GM12878 (cell line): ENCODE measurements around the gene ENPP6. TPM values are rescaled to one million over a fixed set of nuclear protein-coding genes. Genes with fewer than 3 reads are reported as not detected.

ENCODE experiments used
- ATAC-seq: fragments of 200-7000 bp; cut with Tn5 transposase; 3 replicates; pipeline ENCODE4 v1.9.1; 2020; ENCODE audit warnings: mild to moderate bottlenecking, moderate library complexity
- BruUV-seq: library from RNA; stranded (reverse); fragments of 400-500 nt; replicated peaks from 2 replicates; lab custom pipeline; 2021; lab: Mats Ljungman, UMichigan
- CTCF ChIA-PET: fragments of 300-600 bp; sonication (Branson Sonifier 250); formaldehyde crosslinking; extraction: SDS; loops from one replicate; lab custom pipeline; 2021; ENCODE audit warnings: inconsistent platforms; lab: Yijun Ruan, JAX
- POLR2A ChIA-PET: fragments of 350-600 bp; formaldehyde crosslinking; extraction: SDS; loops from one replicate; lab custom pipeline; 2021; ENCODE audit warnings: inconsistent platforms; lab: Charles Lee
- RAD21 ChIA-PET: fragments of 300-600 bp; sonication (Branson Sonifier 250); formaldehyde crosslinking; loops from one replicate; lab custom pipeline; 2023; ENCODE audit warnings: antibody characterized with exemption; ENCODE audit not compliant: unreplicated experiment; lab: Charles Lee
- SMC1A ChIA-PET: fragments of 300-600 bp; sonication (Branson Sonifier 250); formaldehyde crosslinking; loops from one replicate; lab custom pipeline; 2023; ENCODE audit not compliant: unreplicated experiment, uncharacterized antibody; lab: Charles Lee
- DNase-seq: peaks from one replicate; pipeline ENCODE4 v3.0.0-alpha.2; 2011; ENCODE audit warnings: low read depth, low spot score
- FAIRE-seq: peaks from 3 replicates; lab custom pipeline; 2011; peaks lifted over from hg19 to GRCh38; lab: Jason Lieb, UNC
- H2AFZ ChIP-seq: 2 replicates; pipeline ENCODE4 v1.6.0; 2011; ENCODE audit warnings: low read depth, low read length, control low read depth; ENCODE audit not compliant: control insufficient read depth
- H3K27ac ChIP-seq: 2 replicates; pipeline ENCODE4 v1.5.1; 2011; ENCODE audit warnings: control low read depth; ENCODE audit not compliant: control insufficient read depth, insufficient read depth
- H3K27me3 ChIP-seq, 2 experiments: replicated peaks in 1 of 2; 2 replicates each; pipeline versions ENCODE4 v1.6.0 to v1.6.1; 2011; ENCODE audit warnings: low read length in 1 of 2; ENCODE audit not compliant: control insufficient read depth in 2 of 2, insufficient read depth in 2 of 2
- H3K36me3 ChIP-seq, 2 experiments: 2 replicates each; pipeline ENCODE4 v1.5.1; 2011; ENCODE audit warnings: low read length in 1 of 2; ENCODE audit not compliant: control insufficient read depth in 2 of 2, insufficient read depth in 2 of 2
- H3K4me1 ChIP-seq: 2 replicates; pipeline ENCODE4 v1.6.1; 2011; ENCODE audit warnings: mild to moderate bottlenecking, low read length, moderate library complexity, mixed read lengths; ENCODE audit not compliant: control insufficient read depth, insufficient read depth
- H3K4me2 ChIP-seq: 2 replicates; pipeline ENCODE4 v1.6.0; 2011; ENCODE audit warnings: control low read depth; ENCODE audit not compliant: control insufficient read depth, insufficient read depth
- H3K4me3 ChIP-seq: fragments of 200-600 bp; sonication (generic); 2 replicates; pipeline ENCODE4 v1.5.1; 2016
- H3K79me2 ChIP-seq: 2 replicates; pipeline ENCODE4 v1.6.0; 2011; ENCODE audit warnings: low read length; ENCODE audit not compliant: control insufficient read depth, insufficient read depth
- H3K9ac ChIP-seq: 2 replicates; pipeline ENCODE4 v1.8.0; 2011; ENCODE audit warnings: low read length, control low read depth, mixed read lengths; ENCODE audit not compliant: control insufficient read depth, insufficient read depth
- H3K9me3 ChIP-seq: replicated peaks from 3 replicates; pipeline ENCODE4 v1.5.1; 2011; ENCODE audit warnings: mild to moderate bottlenecking, low read length; ENCODE audit not compliant: control insufficient read depth, insufficient read depth
- H4K20me1 ChIP-seq: 2 replicates; pipeline ENCODE4 v1.6.0; 2011; ENCODE audit not compliant: control insufficient read depth, insufficient read depth
- ATF7 ChIP-seq: fragments of 450-650 bp; IDR thresholded peaks from 2 replicates; pipeline ENCODE4 v1.6.1; 2016; ENCODE audit warnings: low read depth, mild to moderate bottlenecking
- IRF3 ChIP-seq: fragments of 450-650 bp; IDR thresholded peaks from 2 replicates; pipeline ENCODE4 v1.6.1; 2014; ENCODE audit warnings: mild to moderate bottlenecking
- NRF1 ChIP-seq: conservative IDR thresholded peaks from 2 replicates; pipeline ENCODE4 v1.6.1; 2011; ENCODE audit warnings: mild to moderate bottlenecking, low read depth, low read length, improper control_type of control experiment
- PKNOX1 ChIP-seq: fragments of 450-650 bp; IDR thresholded peaks from 2 replicates; pipeline ENCODE4 v1.6.1; 2016; ENCODE audit warnings: mild to moderate bottlenecking
- POLR2AphosphoS2 ChIP-seq: IDR thresholded peaks from 2 replicates; pipeline ENCODE4 v1.6.1; 2011; ENCODE audit warnings: low read depth, mild to moderate bottlenecking, low read length, improper control_type of control experiment, moderate library complexity
- RAD21 ChIP-seq: IDR thresholded peaks from 2 replicates; pipeline ENCODE4 v1.6.1; 2011; ENCODE audit warnings: mild to moderate bottlenecking, low read depth, low read length, moderate library complexity; ENCODE audit not compliant: insufficient read depth
- SP1 ChIP-seq: IDR thresholded peaks from one replicate; pipeline ENCODE4 v1.6.1; 2011; ENCODE audit warnings: low read depth, low read length
- SRF ChIP-seq, 2 experiments: IDR thresholded peaks; 2 replicates each; pipeline ENCODE4 v1.6.1; 2011; ENCODE audit warnings: low read depth in 2 of 2, low read length in 2 of 2, mild to moderate bottlenecking in 1 of 2, moderate library complexity in 1 of 2
- ZNF217 ChIP-seq: fragments of 450-650 bp; IDR thresholded peaks from 2 replicates; pipeline ENCODE4 v1.6.1; 2017; ENCODE audit warnings: antibody characterized with exemption, mild to moderate bottlenecking
- ZNF24 ChIP-seq: fragments of 450-650 bp; IDR thresholded peaks from 2 replicates; pipeline ENCODE4 v1.6.1; 2017; ENCODE audit warnings: antibody characterized with exemption, mild to moderate bottlenecking
- ZNF687 ChIP-seq: fragments of 450-650 bp; IDR thresholded peaks from 2 replicates; pipeline ENCODE4 v1.6.1; 2017; ENCODE audit warnings: mild to moderate bottlenecking, moderate library complexity
- WGBS: methylation state at CpG from one replicate; pipeline ENCODE4 v1.1.6; 2016; ENCODE audit warnings: low lambda C conversion rate; ENCODE audit not compliant: insufficient replicate concordance, insufficient coverage; ENCODE audit errors: missing lambda C conversion rate; 5-methylcytosine and 5-hydroxymethylcytosine counted together
- in situ Hi-C: fragments of 300-500 bp; cut with MboI; formaldehyde crosslinking; loops from 9 replicates; pipeline ENCODE4 v1.14.3; 2018; ENCODE audit warnings: mixed read lengths
- intact Hi-C: fragments of 100-400 bp; cut with micrococcal nuclease; formaldehyde crosslinking; loops from one replicate; pipeline ENCODE4 v1.14.2; 2022; ENCODE audit not compliant: unreplicated experiment
- polyA plus RNA-seq, 11 experiments: library from polyadenylated mRNA; depleted of rRNA in 4 of 11; unstranded in 6 of 11; stranded (reverse) in 5 of 11; fragments of >200 nt; fragmentation: Nextera tagmentation in 4 of 11; fragmentation: Illumina TruSeq in 1 of 11; extraction: Ambion mirVana in 4 of 11; extraction: Trizol in 1 of 11; gene quantifications; 1 replicate in 1 of 11; 2 replicates in 10 of 11; pipeline versions ENCODE4 v1.2.1 to v1.2.3, GENCODE V29; 2011 to 2016; ENCODE audit warnings: inconsistent platforms in 2 of 11, missing spikeins in 2 of 11, low read depth in 1 of 11
- total RNA-seq, 4 experiments: library from RNA; depleted of rRNA in 3 of 4; stranded (reverse); fragments of >200 nt in 3 of 4; fragmentation: Illumina TruSeq in 1 of 4; extraction: Trizol in 1 of 4; gene quantifications; 2 replicates each; pipeline versions ENCODE4 v1.2.1 to v1.2.3, GENCODE V29; 2013 to 2021

Gene ENPP6
- total and polyA plus RNA-seq, 10 of the 15 experiments (the other 5 are each of a cell fraction or from before 2014, with no cell fraction given): 0.04 to 1.0 (median 0.44) TPM; not detected in 1

DNA sequence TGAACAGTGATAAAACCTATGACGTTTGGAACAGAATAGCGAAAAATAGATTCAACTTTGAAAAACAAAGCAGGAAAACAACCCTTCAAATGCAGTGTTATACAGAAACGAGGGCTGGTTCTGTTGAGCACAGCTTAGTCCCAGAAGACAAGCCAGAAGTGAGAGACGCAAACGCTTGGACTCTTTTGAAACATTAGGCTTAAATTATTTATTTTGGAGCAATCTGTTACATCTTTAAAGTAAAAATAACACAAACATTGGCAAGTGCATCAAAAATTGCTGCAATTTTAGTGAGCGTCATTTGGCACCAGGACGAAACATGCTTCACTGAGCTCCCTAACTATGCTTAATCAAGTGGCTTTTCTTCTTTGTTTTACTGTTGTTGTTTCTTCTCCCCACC is 63.5 kb downstream of the ENPP6 start:
- ChIA-PET SMC1A (interaction anchor here (0.7 kb wide), 1 partner anchor 13 kb away, joined by 4 read pairs; no protein-coding TSS in a partner anchor), CTCF (interaction anchor here (1.1 kb wide), 1 partner anchor 13 kb away, joined by 3 read pairs; no protein-coding TSS in a partner anchor), POLR2A (no interaction called here), RAD21 (no interaction called here)
- Histone ChIP-seq H2AFZ (no peak overlapping the region), H4K20me1 (no peaks in the 10 kb centered on the region), H3K9me3 (no peaks in the 10 kb centered on the region), H3K27me3 (no peaks in the 10 kb centered on the region), H3K79me2 (no peaks in the 10 kb centered on the region), H3K9ac (no peak overlapping the region), H3K36me3 (no peaks in the 10 kb centered on the region), H3K4me2 (no peak overlapping the region), H3K27ac (no peak overlapping the region), H3K4me1 (no peaks in the 10 kb centered on the region), H3K4me3 (no peak overlapping the region)
- BruUV-seq: no TSS peak
- WGBS: 50% methylated on average over 7 of the region's 7 CpGs
- in situ Hi-C loops (no loop called here), intact Hi-C loops (no loop called here)
- no peak for DNase-seq
- TF ChIP-seq ZNF217 (no peak), IRF3 (no peak), ZNF24 (no peak), NRF1 (no peak)
- no peak for ATAC-seq
- FAIRE-seq: no peak

GRCh38 chr4:184153781-184154180 is 63.9 kb downstream of the ENPP6 start:
- Histone ChIP-seq H3K27ac (no peak overlapping the region), H2AFZ (no peak overlapping the region), H4K20me1 (no peaks in the 10 kb centered on the region), H3K4me1 (no peaks in the 10 kb centered on the region), H3K27me3 (no peaks in the 10 kb centered on the region), H3K36me3 (no peaks in the 10 kb centered on the region), H3K4me3 (no peak overlapping the region), H3K9ac (no peak overlapping the region), H3K4me2 (no peak overlapping the region), H3K79me2 (no peaks in the 10 kb centered on the region), H3K9me3 (no peaks in the 10 kb centered on the region)
- ChIA-PET POLR2A (no interaction called here), RAD21 (no interaction called here), SMC1A (interaction anchor here (0.7 kb wide), 1 partner anchor 13 kb away, joined by 4 read pairs; no protein-coding TSS in a partner anchor), CTCF (interaction anchor here (1.1 kb wide), 1 partner anchor 14 kb away, joined by 3 read pairs; no protein-coding TSS in a partner anchor)
- no peak for DNase-seq
- FAIRE-seq: no peak
- ATAC-seq: no peak
- no TSS peak for BruUV-seq
- intact Hi-C loops: no loop called here
- in situ Hi-C loops: no loop called here
- WGBS: 41% methylated on average over 5 of the region's 5 CpGs
- TF ChIP-seq PKNOX1 (no peak), SRF (IDR thresholded peaks at IDR 0.05; ENCODE audit: low read depth in 2 of 2, low read length in 2 of 2) (no peak), POLR2AphosphoS2 (no peak), ZNF687 (no peak), RAD21 (no peak), ZNF24 (no peak), ATF7 (no peak), SP1 (no peak)
